Muscle layer of duodenum (tissue), 2 donors: ENCODE results near the gene TMEM106C.

Source experiments
- H3K27ac ChIP-seq: one replicate; pipeline ENCODE4 v1.7.0; 2013; ENCODE audit warnings: mild to moderate bottlenecking, low read length
- H3K27me3 ChIP-seq: one replicate; pipeline ENCODE4 v1.7.0; 2013; ENCODE audit warnings: low read depth, mild to moderate bottlenecking, control low read depth, low read length
- H3K36me3 ChIP-seq, 2 donors: one replicate each; pipeline ENCODE4 v1.7.0; 2013; ENCODE audit warnings: low read length in 2 of 2, control low read depth in 1 of 2, mild to moderate bottlenecking in 1 of 2; ENCODE audit not compliant: insufficient read depth in 2 of 2, control insufficient read depth in 1 of 2
- H3K4me1 ChIP-seq, 2 donors: one replicate each; pipeline ENCODE4 v1.7.0; 2013; ENCODE audit warnings: low read length in 2 of 2, mild to moderate bottlenecking in 2 of 2, control low read depth in 1 of 2, moderate library complexity in 1 of 2; ENCODE audit not compliant: insufficient read depth in 2 of 2, control insufficient read depth in 1 of 2
- H3K4me3 ChIP-seq, 2 donors: one replicate each; pipeline ENCODE4 v1.7.0; 2013; ENCODE audit warnings: low read length in 2 of 2, low read depth in 1 of 2, mild to moderate bottlenecking in 1 of 2
- H3K9me3 ChIP-seq, 2 donors: one replicate each; pipeline ENCODE4 v1.7.0; 2013; ENCODE audit warnings: low read length in 2 of 2, control low read depth in 1 of 2, mild to moderate bottlenecking in 1 of 2; ENCODE audit not compliant: control insufficient read depth in 1 of 2
- donor health status: healthy.

The TMEM106C gene

DNA sequence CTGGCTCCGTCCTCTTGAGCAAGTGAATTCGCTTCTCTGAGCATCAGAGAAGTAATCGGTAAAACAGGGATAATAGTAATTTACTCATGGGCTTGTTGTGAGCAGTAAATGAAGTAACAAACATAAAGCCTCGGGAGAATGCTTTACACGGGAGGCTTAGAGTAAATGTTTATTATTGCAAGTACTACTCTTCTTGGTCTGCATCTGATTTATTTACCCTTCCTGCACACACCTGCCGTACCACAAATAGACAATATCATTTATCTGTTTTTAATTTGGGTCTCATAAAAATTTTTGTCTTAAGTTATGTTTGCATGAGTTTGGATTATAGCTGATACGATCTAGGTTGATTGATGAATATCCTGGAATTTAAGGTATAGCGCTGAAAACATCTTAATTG, 48.7 kb downstream of the TMEM106C start:
- Histone ChIP-seq H3K4me3 (no peak overlapping the region), H3K27ac (no peak overlapping the region), H3K27me3 (no peaks in the 10 kb centered on the region), H3K4me1 (no peaks in the 10 kb centered on the region), H3K9me3 (no peaks in the 10 kb centered on the region), H3K36me3 (no peaks in the 10 kb centered on the region)

DNA sequence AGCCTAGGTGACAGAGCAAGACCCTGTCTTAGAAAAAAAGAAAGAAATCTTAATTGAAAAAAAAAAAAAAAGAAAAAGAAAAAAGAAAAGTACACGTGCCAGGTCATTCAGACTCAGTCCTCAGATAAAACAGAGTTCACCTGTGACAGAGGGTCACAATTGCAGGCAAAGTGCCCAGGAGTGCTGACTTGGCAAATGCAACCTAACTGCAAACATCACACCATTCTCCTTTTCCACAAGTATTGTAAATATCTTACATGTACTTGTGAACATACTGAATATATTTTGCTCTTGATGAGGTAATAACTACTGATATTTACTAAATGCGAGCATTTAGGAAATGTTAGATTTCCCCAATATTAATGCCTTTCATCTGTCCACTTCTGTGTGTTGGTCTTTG, 49.9 kb downstream of the TMEM106C start:
- H3K4me3 ChIP-seq = no peak overlapping the region
- no peaks in the 10 kb centered on the region for H3K9me3 ChIP-seq
- no peak overlapping the region for H3K27ac ChIP-seq
- H3K4me1 ChIP-seq = no peaks in the 10 kb centered on the region
- H3K27me3 ChIP-seq = no peaks in the 10 kb centered on the region
- H3K36me3 ChIP-seq = no peaks in the 10 kb centered on the region

- Histone ChIP-seq H3K27me3 (no peaks in the 10 kb centered on the region), H3K9me3 (no peaks in the 10 kb centered on the region), H3K36me3 (no peaks in the 10 kb centered on the region), H3K27ac (no peak overlapping the region), H3K4me3 (no peak overlapping the region), H3K4me1 (no peaks in the 10 kb centered on the region)
Measured at GRCh38 chr12:48015129-48015528, 51.7 kb downstream of the TMEM106C start.

DNA sequence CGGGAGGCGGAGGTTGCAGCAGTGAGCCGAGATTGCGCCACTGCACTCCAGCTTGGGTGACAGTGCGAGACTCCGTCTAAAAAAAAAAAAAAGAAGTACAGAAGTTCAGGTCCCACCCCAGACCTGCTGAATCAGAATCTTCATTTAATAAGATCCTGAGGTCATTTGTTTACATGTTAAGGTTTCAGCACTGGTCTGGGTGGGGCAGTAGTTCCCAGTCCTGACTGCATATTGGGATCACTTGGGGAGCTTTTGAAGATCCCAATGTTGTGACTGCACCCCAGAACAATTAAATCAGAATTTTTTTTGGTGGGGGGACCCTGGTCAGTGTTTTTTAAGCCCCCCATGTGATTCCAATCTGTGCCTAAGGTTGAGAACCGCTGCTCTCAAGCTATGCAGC, 52.6 kb downstream of the TMEM106C start:
- H3K36me3 ChIP-seq = no peaks in the 10 kb centered on the region

GRCh38 chr12:48016373-48017020, 53.1 kb downstream of the TMEM106C start:
- Histone ChIP-seq H3K4me3 (no peak overlapping the region), H3K4me1 (no peaks in the 10 kb centered on the region), H3K27me3 (no peaks in the 10 kb centered on the region), H3K36me3 (no peaks in the 10 kb centered on the region), H3K27ac (no peak overlapping the region), H3K9me3 (no peaks in the 10 kb centered on the region)

More for the DNA sequence above, 52.6 kb downstream of the TMEM106C start:
- Histone ChIP-seq H3K4me3 (no peak overlapping the region), H3K27ac (no peak overlapping the region), H3K9me3 (no peaks in the 10 kb centered on the region), H3K27me3 (no peaks in the 10 kb centered on the region), H3K4me1 (no peaks in the 10 kb centered on the region)

- Histone ChIP-seq H3K36me3 (no peaks in the 10 kb centered on the region), H3K4me3 (no peak overlapping the region), H3K9me3 (no peaks in the 10 kb centered on the region), H3K27me3 (no peaks in the 10 kb centered on the region), H3K4me1 (no peaks in the 10 kb centered on the region), H3K27ac (no peak overlapping the region)
Measured at GRCh38 chr12:48017496-48017895, 54.1 kb downstream of the TMEM106C start.

DNA sequence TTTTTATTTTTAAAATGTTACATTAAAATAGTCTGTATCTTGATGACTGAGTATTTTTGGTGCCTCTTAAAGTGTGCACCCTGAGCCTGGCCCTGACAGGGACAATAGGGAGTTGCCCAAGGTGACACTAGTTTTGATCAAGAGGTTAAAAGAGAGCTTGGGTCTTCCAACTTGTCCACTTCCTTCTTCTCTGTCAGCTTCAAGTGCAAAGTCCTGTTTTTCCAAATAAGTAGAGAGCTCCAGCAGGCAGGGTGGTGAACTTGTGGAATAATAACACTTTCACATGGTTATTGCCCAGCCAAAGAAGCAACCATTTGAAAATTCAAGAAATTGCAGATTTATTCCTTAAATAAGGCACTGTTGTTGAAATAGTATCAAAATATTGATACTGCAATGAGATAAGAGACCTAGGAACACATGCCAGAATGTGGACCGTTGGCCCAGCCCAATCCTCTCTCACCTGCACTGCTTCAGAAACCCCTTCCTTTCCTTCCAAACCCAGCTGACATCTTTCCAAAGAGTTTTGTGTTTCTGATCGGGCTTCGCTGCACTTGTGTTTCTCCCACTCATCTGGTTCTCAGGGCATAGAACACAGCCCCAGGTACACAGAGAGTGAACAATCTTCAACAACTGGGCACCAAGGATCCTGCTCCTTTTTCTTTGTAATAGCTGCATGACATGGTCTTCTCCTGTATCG, 54.7 kb downstream of the TMEM106C start:
- Histone ChIP-seq H3K27me3 (no peaks in the 10 kb centered on the region), H3K9me3 (no peaks in the 10 kb centered on the region), H3K4me3 (no peak overlapping the region), H3K36me3 (no peaks in the 10 kb centered on the region), H3K4me1 (no peaks in the 10 kb centered on the region), H3K27ac (no peak overlapping the region)
